Right atrium auricular region (tissue), 2 donors: ENCODE measurements around the gene ADGRF5. TPM values are rescaled to one million over a fixed set of nuclear protein-coding genes. Genes with fewer than 3 reads are reported as not detected.

ENCODE experiments used
- DNase-seq: peaks from one replicate; pipeline ENCODE4 v3.0.0-alpha.2; 2019; ENCODE audit warnings: low spot score
- H3K27ac ChIP-seq, 2 donors: fragments of 200-600 bp; sonication (generic); 1 replicate in 1 of 2; 2 replicates in 1 of 2; pipeline ENCODE4 v1.5.1; 2016 to 2019
- H3K27me3 ChIP-seq, 2 donors: fragments of 200-600 bp; sonication (generic); one replicate each; pipeline versions ENCODE4 v1.5.1 to v1.6.0; 2017 to 2019
- H3K36me3 ChIP-seq: fragments of 200-600 bp; sonication (generic); one replicate; pipeline ENCODE4 v1.5.1; 2016
- H3K4me1 ChIP-seq, 2 donors: fragments of 200-600 bp; sonication (generic); one replicate each; pipeline versions ENCODE4 v1.5.1 to v1.6.0; 2017 to 2019
- H3K4me3 ChIP-seq, 2 donors: fragments of 200-600 bp; sonication (generic); 1 replicate in 1 of 2; 2 replicates in 1 of 2; pipeline ENCODE4 v1.5.1; 2017 to 2019; ENCODE audit warnings: mild to moderate bottlenecking in 1 of 2, moderate library complexity in 1 of 2
- H3K9me3 ChIP-seq, 2 donors: fragments of 200-600 bp; sonication (generic); one replicate each; pipeline ENCODE4 v1.5.1; 2019
- total RNA-seq, 2 donors: library from RNA; depleted of rRNA; stranded (reverse); fragments of >200 nt; gene quantifications; one replicate each; pipeline ENCODE4 v1.1.0, GENCODE V29; 2016
- TF ChIP-seq, protein P1 (sequence below), 2 donors: fragments of 200-600 bp; sonication (generic); IDR thresholded peaks; one replicate each; pipeline ENCODE4 v1.5.1; 2019; ENCODE audit warnings: antibody characterized with exemption in 2 of 2

The ADGRF5 gene
- total RNA-seq, 2 donors from 2014 or later = 38.4 to 59.4 TPM

DNA sequence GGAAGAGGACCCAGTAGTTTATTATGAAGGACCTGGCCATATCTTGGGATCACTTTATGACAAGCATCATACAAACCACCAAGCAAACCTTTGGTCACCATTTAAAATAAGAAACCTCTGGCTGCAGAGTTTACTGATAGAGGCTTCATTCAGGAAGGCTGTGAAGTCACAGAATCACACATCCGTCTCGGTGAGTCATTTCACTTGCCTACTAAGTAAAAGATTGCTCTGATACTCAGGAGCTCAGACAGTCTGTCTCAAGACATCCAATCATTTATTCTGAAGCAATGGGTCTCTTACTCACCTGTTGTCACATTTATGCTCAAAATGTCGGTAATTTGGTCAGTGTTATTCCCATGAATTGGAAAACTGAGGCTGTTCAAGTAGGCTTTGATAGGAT lies 33.7 kb downstream of the ADGRF5 start:
- TF ChIP-seq, protein P1, sequence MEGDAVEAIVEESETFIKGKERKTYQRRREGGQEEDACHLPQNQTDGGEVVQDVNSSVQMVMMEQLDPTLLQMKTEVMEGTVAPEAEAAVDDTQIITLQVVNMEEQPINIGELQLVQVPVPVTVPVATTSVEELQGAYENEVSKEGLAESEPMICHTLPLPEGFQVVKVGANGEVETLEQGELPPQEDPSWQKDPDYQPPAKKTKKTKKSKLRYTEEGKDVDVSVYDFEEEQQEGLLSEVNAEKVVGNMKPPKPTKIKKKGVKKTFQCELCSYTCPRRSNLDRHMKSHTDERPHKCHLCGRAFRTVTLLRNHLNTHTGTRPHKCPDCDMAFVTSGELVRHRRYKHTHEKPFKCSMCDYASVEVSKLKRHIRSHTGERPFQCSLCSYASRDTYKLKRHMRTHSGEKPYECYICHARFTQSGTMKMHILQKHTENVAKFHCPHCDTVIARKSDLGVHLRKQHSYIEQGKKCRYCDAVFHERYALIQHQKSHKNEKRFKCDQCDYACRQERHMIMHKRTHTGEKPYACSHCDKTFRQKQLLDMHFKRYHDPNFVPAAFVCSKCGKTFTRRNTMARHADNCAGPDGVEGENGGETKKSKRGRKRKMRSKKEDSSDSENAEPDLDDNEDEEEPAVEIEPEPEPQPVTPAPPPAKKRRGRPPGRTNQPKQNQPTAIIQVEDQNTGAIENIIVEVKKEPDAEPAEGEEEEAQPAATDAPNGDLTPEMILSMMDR (IDR thresholded peaks at IDR 0.05) = no peak
- Histone ChIP-seq H3K4me1 (peaks cover 0 to 8% of the 10 kb centered on the region in 2 donors), H3K4me3 (no peak overlapping the region), H3K27me3 (no peaks in the 10 kb centered on the region), H3K9me3 (no peaks in the 10 kb centered on the region), H3K36me3 (no peaks in the 10 kb centered on the region), H3K27ac (no peak overlapping the region)
- DNase-seq = no peak

DNA sequence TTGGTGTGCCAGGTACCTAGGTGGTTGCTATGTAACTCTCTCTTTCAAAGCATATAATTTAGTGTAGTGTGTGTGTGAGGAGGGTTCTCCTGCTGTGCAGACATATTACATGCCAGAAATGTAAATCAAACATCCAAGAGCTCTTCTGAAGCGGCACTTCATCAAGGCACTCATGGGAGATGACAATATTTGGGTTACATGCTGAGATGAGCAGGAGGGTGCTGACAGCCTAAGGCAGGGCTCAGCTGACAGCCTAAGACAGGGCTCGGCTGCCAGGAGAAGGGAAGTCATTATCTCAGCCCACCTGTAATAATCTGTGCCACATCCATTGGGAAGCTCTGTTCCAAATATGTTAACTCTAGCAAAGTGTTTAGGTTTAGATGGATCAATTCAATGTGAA lies 39.1 kb downstream of the ADGRF5 start:
- Histone ChIP-seq H3K9me3 (no peaks in the 10 kb centered on the region), H3K4me1 (no peaks in the 10 kb centered on the region), H3K4me3 (no peak overlapping the region), H3K27me3 (no peaks in the 10 kb centered on the region), H3K27ac (no peak overlapping the region), H3K36me3 (peaks cover 5% of the 10 kb centered on the region)
- no peak for DNase-seq
- TF ChIP-seq, protein P1 (IDR thresholded peaks at IDR 0.05) = no peak

DNA sequence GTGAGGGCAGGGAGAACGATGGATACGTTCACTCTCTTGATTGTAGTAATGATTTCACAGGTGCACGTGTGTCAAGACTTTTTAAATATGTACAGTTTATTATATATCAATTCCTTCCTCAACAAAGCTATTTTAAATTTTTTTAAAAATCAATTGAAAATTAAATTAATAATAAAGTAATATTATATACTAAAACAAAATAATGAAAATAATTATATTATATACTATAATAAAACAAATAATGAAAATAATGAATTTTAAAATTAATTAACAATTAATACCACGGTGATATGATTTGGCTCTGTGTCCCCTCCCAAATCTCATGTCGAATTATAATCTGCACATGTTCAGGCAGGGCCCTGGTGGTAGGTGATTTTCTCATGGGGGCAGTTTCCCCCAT lies 42.7 kb downstream of the ADGRF5 start:
- no peaks in the 10 kb centered on the region for H3K4me1 ChIP-seq
- peaks cover 5% of the 10 kb centered on the region for H3K36me3 ChIP-seq
- DNase-seq = no peak
- no peaks in the 10 kb centered on the region for H3K9me3 ChIP-seq
- H3K4me3 ChIP-seq = no peak overlapping the region
- TF ChIP-seq, protein P1 (IDR thresholded peaks at IDR 0.05) = no peak
- no peak overlapping the region for H3K27ac ChIP-seq
- H3K27me3 ChIP-seq = no peaks in the 10 kb centered on the region

DNA sequence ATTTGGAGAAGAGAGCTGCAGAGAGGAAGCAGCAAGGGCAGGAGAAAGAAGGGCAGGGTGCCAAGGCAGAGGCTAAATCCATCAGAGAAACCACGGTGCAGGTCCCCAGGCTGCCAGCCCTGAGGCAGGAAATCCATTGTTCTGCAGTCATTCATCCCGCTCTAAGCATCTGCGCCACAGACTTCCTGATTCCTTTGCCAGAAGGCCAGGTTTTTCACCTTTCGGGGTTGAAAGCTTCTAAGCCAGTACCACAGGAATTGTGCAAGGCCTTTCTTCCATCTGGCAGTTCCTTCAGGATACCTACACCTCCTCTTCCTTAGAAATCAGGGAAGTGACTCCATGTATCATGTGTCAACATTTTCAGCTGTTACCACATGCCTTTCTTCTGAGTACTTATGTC lies 45.6 kb downstream of the ADGRF5 start:
- H3K27ac ChIP-seq = no peak overlapping the region
- H3K27me3 ChIP-seq = no peaks in the 10 kb centered on the region
- DNase-seq = no peak
- TF ChIP-seq, protein P1 (IDR thresholded peaks at IDR 0.05) = no peak
- peaks cover 5% of the 10 kb centered on the region for H3K36me3 ChIP-seq
- H3K4me1 ChIP-seq = no peaks in the 10 kb centered on the region
- H3K4me3 ChIP-seq = no peak overlapping the region
- H3K9me3 ChIP-seq = no peaks in the 10 kb centered on the region

DNA sequence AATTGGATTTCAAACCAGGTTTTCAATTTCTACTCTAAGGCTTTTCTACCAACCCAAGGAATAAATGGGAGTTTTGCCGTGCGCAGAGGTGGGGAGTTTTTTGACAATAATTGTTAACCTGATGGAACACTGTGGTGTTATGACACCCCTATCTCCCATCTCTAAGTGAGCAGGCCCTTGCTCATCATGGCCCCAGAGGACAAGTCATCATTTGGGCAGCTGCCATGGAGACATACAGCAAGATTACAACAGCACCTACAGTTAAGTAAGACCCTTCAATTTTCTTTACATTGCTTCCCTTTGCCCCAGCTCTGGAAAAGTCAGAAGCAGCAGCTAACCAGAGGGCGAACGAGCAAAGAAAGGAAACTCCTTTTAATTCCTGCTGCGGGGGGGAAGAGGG lies 54.3 kb downstream of the ADGRF5 start:
- no peaks in the 10 kb centered on the region for H3K9me3 ChIP-seq
- no peak for DNase-seq
- no peaks in the 10 kb centered on the region for H3K4me1 ChIP-seq
- H3K36me3 ChIP-seq = peaks cover 6% of the 10 kb centered on the region
- no peak overlapping the region for H3K4me3 ChIP-seq
- H3K27ac ChIP-seq = no peak overlapping the region
- TF ChIP-seq, protein P1 (IDR thresholded peaks at IDR 0.05) = no peak
- H3K27me3 ChIP-seq = no peaks in the 10 kb centered on the region

DNA sequence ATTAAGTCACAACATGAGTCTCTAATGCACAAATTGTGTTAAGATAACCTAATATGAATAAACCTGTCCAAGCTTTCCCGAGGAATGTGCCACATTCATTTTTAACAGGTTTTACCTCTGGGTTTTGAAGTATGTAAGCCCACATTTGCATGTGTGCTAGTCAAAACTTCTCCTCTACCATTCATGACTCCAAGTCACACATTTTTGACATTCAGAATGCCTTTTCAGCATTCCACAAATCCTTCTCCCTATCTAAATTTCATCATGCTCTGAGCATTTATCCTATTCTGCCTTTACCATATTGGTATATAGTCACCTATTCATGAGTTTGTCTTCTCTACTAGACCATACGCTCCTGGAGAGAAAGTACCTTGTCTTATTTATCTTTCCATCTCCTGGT lies 56.5 kb downstream of the ADGRF5 start:
- peaks cover 6% of the 10 kb centered on the region for H3K36me3 ChIP-seq
- H3K27ac ChIP-seq = no peak overlapping the region
- no peaks in the 10 kb centered on the region for H3K4me1 ChIP-seq
- no peaks in the 10 kb centered on the region for H3K27me3 ChIP-seq
- H3K9me3 ChIP-seq = no peaks in the 10 kb centered on the region
- no peak overlapping the region for H3K4me3 ChIP-seq
- DNase-seq = no peak
- TF ChIP-seq, protein P1 (IDR thresholded peaks at IDR 0.05) = no peak
